ENCODE results near the gene LRP11. TPM values are rescaled to one million over a fixed set of nuclear protein-coding genes. Genes with fewer than 3 reads are reported as not detected.

The LRP11 gene
- total and polyA plus RNA-seq, 2 of the 13 experiments (the other 11 are each of a cell fraction or from before 2014, with no cell fraction given): 32.4 to 48.9 TPM

DNA sequence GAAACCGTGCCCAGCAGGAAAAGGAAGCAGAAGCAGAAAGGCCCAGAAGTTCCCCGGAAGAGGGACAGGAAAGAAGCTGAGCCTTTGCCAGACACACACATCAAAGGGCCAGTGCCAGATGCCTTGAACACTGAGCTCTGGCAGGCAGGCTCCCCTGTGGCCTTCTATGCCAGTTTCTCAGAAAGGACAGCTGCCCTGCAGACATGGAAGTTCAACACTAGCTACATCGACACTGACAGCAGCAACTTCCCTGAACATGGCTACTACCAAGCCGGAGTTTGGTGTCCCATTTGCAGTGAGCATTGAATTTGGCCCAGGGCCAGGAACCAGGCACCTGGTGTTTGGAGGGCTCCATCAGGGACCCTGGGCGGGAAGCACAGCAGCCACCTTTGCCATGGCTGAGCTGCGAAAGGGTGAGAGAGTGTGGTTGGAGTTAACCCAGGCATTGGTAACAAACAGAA, 41.8 kb upstream of the LRP11 start:
- CTCF ChIA-PET (ENCODE audit: low intra/inter-chr PET ratio, low total read pairs): no interaction called here

More for the DNA sequence above, 41.8 kb upstream of the LRP11 start:
- H3K9me3 ChIP-seq (ENCODE audit: low read length): peaks cover 12% of the 10 kb centered on the region
- no peaks in the 10 kb centered on the region for H4K20me1 ChIP-seq (ENCODE audit: insufficient read depth, low read length)
- intact Hi-C loops (cut with micrococcal nuclease; ENCODE audit: unreplicated experiment): no loop called here
- POLR2A ChIA-PET: interaction anchor here (1.2 kb wide), 1 partner anchor 9 kb away, joined by 6 read pairs; no protein-coding TSS in a partner anchor
- H3K36me3 ChIP-seq (replicated peaks in 1 of 2; ENCODE audit: control insufficient read depth in 1 of 2, insufficient read depth in 2 of 2, low read length in 2 of 2): no peaks in the 10 kb centered on the region
- no TSS peak for BruUV-seq (replicated peaks)
- FAIRE-seq: no peak
- in situ Hi-C loops (cut with HindIII; ENCODE audit: extremely low pct_ligation_motif_present, low pct_unique_long_range_greater_than_20kb): no loop called here
- no peaks in the 10 kb centered on the region for H3K79me2 ChIP-seq (ENCODE audit: insufficient read depth, low read length)
- H2AFZ ChIP-seq (ENCODE audit: low read length): no peak overlapping the region
- no peak overlapping the region for H3K9ac ChIP-seq (ENCODE audit: insufficient read depth, low read depth, low read length)
- peaks cover 9% of the 10 kb centered on the region; the same call in 1 of the 2 replicates for H3K4me1 ChIP-seq (ENCODE audit: insufficient read depth, low read length)
- no peak for TF ChIP-seq GATAD1 (CRISPR knock-in tag; IDR thresholded peaks at IDR 0.05)
- TF ChIP-seq TSC22D2 (CRISPR knock-in tag; IDR thresholded peaks at IDR 0.05; ENCODE audit: borderline replicate concordance): no peak
- TF ChIP-seq, protein P1, sequence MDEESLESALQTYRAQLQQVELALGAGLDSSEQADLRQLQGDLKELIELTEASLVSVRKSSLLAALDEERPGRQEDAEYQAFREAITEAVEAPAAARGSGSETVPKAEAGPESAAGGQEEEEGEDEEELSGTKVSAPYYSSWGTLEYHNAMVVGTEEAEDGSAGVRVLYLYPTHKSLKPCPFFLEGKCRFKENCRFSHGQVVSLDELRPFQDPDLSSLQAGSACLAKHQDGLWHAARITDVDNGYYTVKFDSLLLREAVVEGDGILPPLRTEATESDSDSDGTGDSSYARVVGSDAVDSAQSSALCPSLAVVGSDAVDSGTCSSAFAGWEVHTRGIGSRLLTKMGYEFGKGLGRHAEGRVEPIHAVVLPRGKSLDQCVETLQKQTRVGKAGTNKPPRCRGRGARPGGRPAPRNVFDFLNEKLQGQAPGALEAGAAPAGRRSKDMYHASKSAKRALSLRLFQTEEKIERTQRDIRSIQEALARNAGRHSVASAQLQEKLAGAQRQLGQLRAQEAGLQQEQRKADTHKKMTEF (CRISPR knock-in tag; IDR thresholded peaks at IDR 0.05): no peak
- TF ChIP-seq EEA1 (CRISPR knock-in tag; IDR thresholded peaks at IDR 0.05; ENCODE audit: borderline replicate concordance): no peak
- no peak for TF ChIP-seq ZNF329 (CRISPR knock-in tag; IDR thresholded peaks at IDR 0.05; ENCODE audit: low read depth)
- no peak for TF ChIP-seq SALL2 (CRISPR knock-in tag; IDR thresholded peaks at IDR 0.05)
- no peak for TF ChIP-seq MYNN (CRISPR knock-in tag; IDR thresholded peaks at IDR 0.05; ENCODE audit: low read depth)
- TF ChIP-seq BRD4 (CRISPR knock-in tag; IDR thresholded peaks at IDR 0.05): no peak
- no peak for TF ChIP-seq ZBTB10 (CRISPR knock-in tag; IDR thresholded peaks at IDR 0.05; ENCODE audit: borderline replicate concordance)
- DNase-seq (ENCODE audit: low spot score): no peak
- ATAC-seq: no peak
- H3K27me3 ChIP-seq (ENCODE audit: control insufficient read depth in 1 of 2, insufficient read depth in 2 of 2, low read length in 2 of 2): peaks cover 6 to 42% of the 10 kb centered on the region in 2 experiments; a peak in 4 of 5 replicates
- WGBS (ENCODE audit: low lambda C conversion rate): 54% methylated on average over 6 of the region's 6 CpGs
- H3K4me2 ChIP-seq (ENCODE audit: low read depth, low read length): no peak overlapping the region
- no peak overlapping the region for H3K27ac ChIP-seq (ENCODE audit: extremely low read length, insufficient read depth, low read length)
- no peak overlapping the region for H3K4me3 ChIP-seq (replicated peaks in 1 of 3; ENCODE audit: insufficient read depth in 1 of 3, low read depth in 2 of 3, low read length in 3 of 3)
